ENCODE data around the gene TNFSF12. TPM values are rescaled to one million over a fixed set of nuclear protein-coding genes. Genes with fewer than 3 reads are reported as not detected.

TNFSF12 gene
- total and polyA plus RNA-seq, 2 experiments from 2014 or later, result 18.7 to 21.9 TPM

GRCh38 chr17:7606280-7606679, 57.4 kb downstream of the TNFSF12 start:
- H3F3A ChIP-seq (ENCODE audit: insufficient read depth), result no peaks in the 10 kb centered on the region
- DNase-seq, result no peak
- no peaks in the 10 kb centered on the region; the same call in 1 of the 2 replicates for H4K20me1 ChIP-seq (ENCODE audit: insufficient read depth)
- no peak overlapping the region for H2AFZ ChIP-seq
- H3K4me2 ChIP-seq (ENCODE audit: unreplicated experiment), result no peak overlapping the region
- H3K4me1 ChIP-seq (ENCODE audit: insufficient read depth), result peaks cover under 1% of the 10 kb centered on the region; the same call in 1 of the 2 replicates
- H3K4me3 ChIP-seq, result no peak overlapping the region
- in situ Hi-C loops (cut with MboI), result no loop called here
- TF ChIP-seq EZH2phosphoT487 (IDR thresholded peaks at IDR 0.05; ENCODE audit: insufficient read depth, low read depth) (no peak), EZH2 (IDR thresholded peaks at IDR 0.05; ENCODE audit: insufficient read depth, poor library complexity, severe bottlenecking) (no peak)
- H3K27ac ChIP-seq, result no peak overlapping the region
- H3K36me3 ChIP-seq (ENCODE audit: low read depth), result peaks cover 26% of the 10 kb centered on the region; the same call in 1 of the 2 replicates
- WGBS, 2 experiments (ENCODE audit: low coverage in 1 of 2, low lambda C conversion rate in 2 of 2, missing lambda C conversion rate in 2 of 2), result 98 to 99% methylated on average over 4 of the region's 4 CpGs
- H3K9me3 ChIP-seq (ENCODE audit: low read depth), result no peaks in the 10 kb centered on the region
- H3K9ac ChIP-seq, result no peak overlapping the region
- no peaks in the 10 kb centered on the region for H3K27me3 ChIP-seq (replicated peaks; ENCODE audit: insufficient read depth)
- H3K9me2 ChIP-seq (ENCODE audit: insufficient read depth), result no peaks in the 10 kb centered on the region
- H3K79me2 ChIP-seq (ENCODE audit: insufficient read depth), result peaks cover 63% of the 10 kb centered on the region

Small RNA genes within 50 kb of the gene (small RNA-seq; reads per million reads assigned to genes)
- gene CD68 (ENCODE audit: low read depth, low replicate concordance) (not detected), gene RF00019 (ENCODE audit: low read depth, low replicate concordance) (not detected), gene SNORA48 (ENCODE audit: low read depth, low replicate concordance) (not detected), gene SNORD10 (ENCODE audit: low read depth, low replicate concordance) (not detected)

Other genes starting within 250 kb of the TNFSF12 start
Only the 30 nearest of the 32 such genes appear.
- gene NEURL4, start 219.7 kb upstream of the TNFSF12 start, total RNA-seq (2014; rRNA removed; shearing (Covaris generic)), result 12.8 and 20.1 TPM in 2 replicates
- gene NEURL4, start 219.7 kb upstream of the TNFSF12 start, polyA plus RNA-seq (2016; fragmentation: Nextera tagmentation; extraction: Ambion mirVana), result 2.0 and 2.1 TPM in 2 replicates
- gene ACAP1, start 212.5 kb upstream of the TNFSF12 start, total RNA-seq (2014; rRNA removed; shearing (Covaris generic)), result 0.89 and 4.4 TPM in 2 replicates
- 15.6 and 15.7 TPM in 2 replicates for gene ACAP1, start 212.5 kb upstream of the TNFSF12 start, polyA plus RNA-seq (2016; fragmentation: Nextera tagmentation; extraction: Ambion mirVana)
- gene KCTD11, start 196.9 kb upstream of the TNFSF12 start, total RNA-seq (2014; rRNA removed; shearing (Covaris generic)), result 24.9 and 27.2 TPM in 2 replicates
- gene KCTD11, start 196.9 kb upstream of the TNFSF12 start, polyA plus RNA-seq (2016; fragmentation: Nextera tagmentation; extraction: Ambion mirVana), result 15.5 and 16.2 TPM in 2 replicates
- gene TMEM95, start 193.9 kb upstream of the TNFSF12 start, total RNA-seq (2014; rRNA removed; shearing (Covaris generic)), result not detected in 2 replicates
- gene TMEM95, start 193.9 kb upstream of the TNFSF12 start, polyA plus RNA-seq (2016; fragmentation: Nextera tagmentation; extraction: Ambion mirVana), result not detected in 2 replicates
- 0.43 and 2.7 TPM in 2 replicates for gene TNK1, start 168.0 kb upstream of the TNFSF12 start, total RNA-seq (2014; rRNA removed; shearing (Covaris generic))
- 1.1 and 1.2 TPM in 2 replicates for gene TNK1, start 168.0 kb upstream of the TNFSF12 start, polyA plus RNA-seq (2016; fragmentation: Nextera tagmentation; extraction: Ambion mirVana)
- 72.8 and 73.9 TPM in 2 replicates for gene PLSCR3, start 154.5 kb upstream of the TNFSF12 start, total RNA-seq (2014; rRNA removed; shearing (Covaris generic))
- gene PLSCR3, start 154.5 kb upstream of the TNFSF12 start, polyA plus RNA-seq (2016; fragmentation: Nextera tagmentation; extraction: Ambion mirVana), result 136 and 153 TPM in 2 replicates
- gene TMEM256, start 145.0 kb upstream of the TNFSF12 start, total RNA-seq (2014; rRNA removed; shearing (Covaris generic)), result 18.0 and 59.3 TPM in 2 replicates
- gene TMEM256, start 145.0 kb upstream of the TNFSF12 start, polyA plus RNA-seq (2016; fragmentation: Nextera tagmentation; extraction: Ambion mirVana), result 40.1 and 44.2 TPM in 2 replicates
- 8.0 and 9.5 TPM in 2 replicates for gene NLGN2, start 141.2 kb upstream of the TNFSF12 start, total RNA-seq (2014; rRNA removed; shearing (Covaris generic))
- gene NLGN2, start 141.2 kb upstream of the TNFSF12 start, polyA plus RNA-seq (2016; fragmentation: Nextera tagmentation; extraction: Ambion mirVana), result 3.3 and 3.5 TPM in 2 replicates
- gene SPEM1, start 128.7 kb upstream of the TNFSF12 start, total RNA-seq (2014; rRNA removed; shearing (Covaris generic)), result not detected in 2 replicates
- not detected in 2 replicates for gene SPEM1, start 128.7 kb upstream of the TNFSF12 start, polyA plus RNA-seq (2016; fragmentation: Nextera tagmentation; extraction: Ambion mirVana)
- gene SPEM2, start 123.4 kb upstream of the TNFSF12 start, total RNA-seq (2014; rRNA removed; shearing (Covaris generic)), result not detected in 2 replicates
- gene SPEM2, start 123.4 kb upstream of the TNFSF12 start, polyA plus RNA-seq (2016; fragmentation: Nextera tagmentation; extraction: Ambion mirVana), result not detected in 2 replicates
- not detected in 2 replicates for gene SPEM3, start 120.2 kb upstream of the TNFSF12 start, total RNA-seq (2014; rRNA removed; shearing (Covaris generic))
- not detected in 2 replicates for gene SPEM3, start 120.2 kb upstream of the TNFSF12 start, polyA plus RNA-seq (2016; fragmentation: Nextera tagmentation; extraction: Ambion mirVana)
- 3.2 and 7.7 TPM in 2 replicates for gene TMEM102, start 113.6 kb upstream of the TNFSF12 start, total RNA-seq (2014; rRNA removed; shearing (Covaris generic))
- 3.4 and 4.3 TPM in 2 replicates for gene TMEM102, start 113.6 kb upstream of the TNFSF12 start, polyA plus RNA-seq (2016; fragmentation: Nextera tagmentation; extraction: Ambion mirVana)
- not detected in 2 replicates for gene FGF11, start 109.5 kb upstream of the TNFSF12 start, total RNA-seq (2014; rRNA removed; shearing (Covaris generic))
- gene FGF11, start 109.5 kb upstream of the TNFSF12 start, polyA plus RNA-seq (2016; fragmentation: Nextera tagmentation; extraction: Ambion mirVana), result 0.22 and 0.36 TPM in 2 replicates
- 3.9 and 4.9 TPM in 2 replicates for gene CHRNB1, start 104.0 kb upstream of the TNFSF12 start, total RNA-seq (2014; rRNA removed; shearing (Covaris generic))
- gene CHRNB1, start 104.0 kb upstream of the TNFSF12 start, polyA plus RNA-seq (2016; fragmentation: Nextera tagmentation; extraction: Ambion mirVana), result 3.5 and 4.2 TPM in 2 replicates
- 32.9 and 35.9 TPM in 2 replicates for gene ZBTB4, start 69.4 kb upstream of the TNFSF12 start, total RNA-seq (2014; rRNA removed; shearing (Covaris generic))
- gene ZBTB4, start 69.4 kb upstream of the TNFSF12 start, polyA plus RNA-seq (2016; fragmentation: Nextera tagmentation; extraction: Ambion mirVana), result 17.7 and 18.2 TPM in 2 replicates
- not detected in 2 replicates for gene SLC35G6, start 67.6 kb upstream of the TNFSF12 start, total RNA-seq (2014; rRNA removed; shearing (Covaris generic))
- gene SLC35G6, start 67.6 kb upstream of the TNFSF12 start, polyA plus RNA-seq (2016; fragmentation: Nextera tagmentation; extraction: Ambion mirVana), result 0.14 TPM in 1 of 2 replicates, not detected in the other
- gene POLR2A, start 64.7 kb upstream of the TNFSF12 start, total RNA-seq (2014; rRNA removed; shearing (Covaris generic)), result 45.9 and 46.2 TPM in 2 replicates
- gene POLR2A, start 64.7 kb upstream of the TNFSF12 start, polyA plus RNA-seq (2016; fragmentation: Nextera tagmentation; extraction: Ambion mirVana), result 74.1 and 75.7 TPM in 2 replicates
- 1.5 TPM in 1 of 2 replicates, not detected in the other for gene TNFSF13, start 9.7 kb downstream of the TNFSF12 start, total RNA-seq (2014; rRNA removed; shearing (Covaris generic))
- 1.4 and 2.0 TPM in 2 replicates for gene TNFSF13, start 9.7 kb downstream of the TNFSF12 start, polyA plus RNA-seq (2016; fragmentation: Nextera tagmentation; extraction: Ambion mirVana)
- gene SENP3, start 12.9 kb downstream of the TNFSF12 start, total RNA-seq (2014; rRNA removed; shearing (Covaris generic)), result 82.5 and 111 TPM in 2 replicates
- gene SENP3, start 12.9 kb downstream of the TNFSF12 start, polyA plus RNA-seq (2016; fragmentation: Nextera tagmentation; extraction: Ambion mirVana), result 1.3 and 1.9 TPM in 2 replicates
- 51.1 and 55.0 TPM in 2 replicates for gene CD68, start 30.6 kb downstream of the TNFSF12 start, total RNA-seq (2014; rRNA removed; shearing (Covaris generic))
- 84.5 and 88.1 TPM in 2 replicates for gene CD68, start 30.6 kb downstream of the TNFSF12 start, polyA plus RNA-seq (2016; fragmentation: Nextera tagmentation; extraction: Ambion mirVana)
- gene MPDU1, start 34.8 kb downstream of the TNFSF12 start, total RNA-seq (2014; rRNA removed; shearing (Covaris generic)), result 127 and 195 TPM in 2 replicates
- 63.2 and 65.9 TPM in 2 replicates for gene MPDU1, start 34.8 kb downstream of the TNFSF12 start, polyA plus RNA-seq (2016; fragmentation: Nextera tagmentation; extraction: Ambion mirVana)
- gene SOX15, start 41.0 kb downstream of the TNFSF12 start, total RNA-seq (2014; rRNA removed; shearing (Covaris generic)), result 3.9 TPM in 1 of 2 replicates, not detected in the other
- gene SOX15, start 41.0 kb downstream of the TNFSF12 start, polyA plus RNA-seq (2016; fragmentation: Nextera tagmentation; extraction: Ambion mirVana), result 0.71 and 1.1 TPM in 2 replicates
- gene FXR2, start 65.8 kb downstream of the TNFSF12 start, total RNA-seq (2014; rRNA removed; shearing (Covaris generic)), result 44.5 and 57.1 TPM in 2 replicates
- gene FXR2, start 65.8 kb downstream of the TNFSF12 start, polyA plus RNA-seq (2016; fragmentation: Nextera tagmentation; extraction: Ambion mirVana), result 10.9 and 13.5 TPM in 2 replicates
- 21.5 and 31.8 TPM in 2 replicates for gene SAT2, start 78.8 kb downstream of the TNFSF12 start, total RNA-seq (2014; rRNA removed; shearing (Covaris generic))
- 41.4 and 43.5 TPM in 2 replicates for gene SAT2, start 78.8 kb downstream of the TNFSF12 start, polyA plus RNA-seq (2016; fragmentation: Nextera tagmentation; extraction: Ambion mirVana)
- 6.1 TPM in 1 of 2 replicates, not detected in the other for gene SHBG, start 81.1 kb downstream of the TNFSF12 start, total RNA-seq (2014; rRNA removed; shearing (Covaris generic))
- 0.96 and 1.0 TPM in 2 replicates for gene SHBG, start 81.1 kb downstream of the TNFSF12 start, polyA plus RNA-seq (2016; fragmentation: Nextera tagmentation; extraction: Ambion mirVana)
- not detected in 2 replicates for gene ATP1B2, start 101.9 kb downstream of the TNFSF12 start, total RNA-seq (2014; rRNA removed; shearing (Covaris generic))
- 0.24 TPM in 1 of 2 replicates, not detected in the other for gene ATP1B2, start 101.9 kb downstream of the TNFSF12 start, polyA plus RNA-seq (2016; fragmentation: Nextera tagmentation; extraction: Ambion mirVana)
- gene TP53, start 138.4 kb downstream of the TNFSF12 start, total RNA-seq (2014; rRNA removed; shearing (Covaris generic)), result 26.2 and 42.7 TPM in 2 replicates
- gene TP53, start 138.4 kb downstream of the TNFSF12 start, polyA plus RNA-seq (2016; fragmentation: Nextera tagmentation; extraction: Ambion mirVana), result 29.8 and 30.8 TPM in 2 replicates
- gene WRAP53, start 139.4 kb downstream of the TNFSF12 start, total RNA-seq (2014; rRNA removed; shearing (Covaris generic)), result 1.6 and 5.9 TPM in 2 replicates
- gene WRAP53, start 139.4 kb downstream of the TNFSF12 start, polyA plus RNA-seq (2016; fragmentation: Nextera tagmentation; extraction: Ambion mirVana), result 11.8 and 13.1 TPM in 2 replicates
- gene EFNB3, start 156.1 kb downstream of the TNFSF12 start, total RNA-seq (2014; rRNA removed; shearing (Covaris generic)), result 1.8 and 3.0 TPM in 2 replicates
- 0.96 and 0.99 TPM in 2 replicates for gene EFNB3, start 156.1 kb downstream of the TNFSF12 start, polyA plus RNA-seq (2016; fragmentation: Nextera tagmentation; extraction: Ambion mirVana)
- not detected in 2 replicates for gene DNAH2, start 168.7 kb downstream of the TNFSF12 start, total RNA-seq (2014; rRNA removed; shearing (Covaris generic))
- gene DNAH2, start 168.7 kb downstream of the TNFSF12 start, polyA plus RNA-seq (2016; fragmentation: Nextera tagmentation; extraction: Ambion mirVana), result not detected in 2 replicates

Measured in GM23248 (cell line).